ENCODE results near the gene DMRT1.
A peak's percentile ranks its signal among the peaks of the same experiment; 100 is the strongest.
"Not testable (repeated sequence)": the region's sequence is repeated elsewhere in the genome, so short reads cannot be mapped to it uniquely, and the experiment has no call there.

Gene DMRT1

DNA sequence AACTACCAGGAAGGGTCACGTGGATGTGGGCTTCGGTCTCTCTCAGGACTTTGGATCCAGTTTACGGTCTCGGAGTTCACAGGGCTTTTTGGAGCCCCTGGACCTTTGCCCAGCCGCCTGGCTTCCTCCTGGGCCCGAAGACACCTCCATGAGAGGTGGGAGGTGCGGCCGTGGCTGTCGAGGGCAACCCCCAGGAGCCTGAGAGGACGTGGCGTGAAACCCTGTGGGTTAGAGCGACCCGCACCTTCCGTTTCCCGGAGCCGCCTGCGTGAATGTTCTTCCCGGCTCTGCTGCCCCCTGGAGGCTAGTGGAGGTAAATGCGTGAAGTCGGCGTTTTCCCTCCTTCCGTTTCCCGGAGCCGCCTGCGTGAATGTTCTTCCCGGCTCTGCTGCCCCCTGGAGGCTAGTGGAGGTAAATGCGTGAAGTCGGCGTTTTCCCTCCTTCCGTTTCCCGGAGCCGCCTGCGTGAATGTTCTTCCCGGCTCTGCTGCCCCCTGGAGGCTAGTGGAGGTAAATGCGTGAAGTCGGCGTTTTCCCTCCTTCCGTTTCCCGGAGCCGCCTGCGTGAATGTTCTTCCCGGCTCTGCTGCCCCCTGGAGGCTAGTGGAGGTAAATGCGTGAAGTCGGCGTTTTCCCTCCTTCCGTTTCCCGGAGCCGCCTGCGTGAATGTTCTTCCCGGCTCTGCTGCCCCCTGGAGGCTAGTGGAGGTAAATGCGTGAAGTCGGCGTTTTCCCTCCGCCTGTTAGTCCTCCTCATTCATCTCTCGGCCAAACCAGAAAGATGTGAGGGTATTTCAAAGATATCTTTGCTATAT is 157.0 kb downstream of the DMRT1 start:
- DNase-seq (ENCODE audit: low read depth): not testable (repeated sequence)

DNA sequence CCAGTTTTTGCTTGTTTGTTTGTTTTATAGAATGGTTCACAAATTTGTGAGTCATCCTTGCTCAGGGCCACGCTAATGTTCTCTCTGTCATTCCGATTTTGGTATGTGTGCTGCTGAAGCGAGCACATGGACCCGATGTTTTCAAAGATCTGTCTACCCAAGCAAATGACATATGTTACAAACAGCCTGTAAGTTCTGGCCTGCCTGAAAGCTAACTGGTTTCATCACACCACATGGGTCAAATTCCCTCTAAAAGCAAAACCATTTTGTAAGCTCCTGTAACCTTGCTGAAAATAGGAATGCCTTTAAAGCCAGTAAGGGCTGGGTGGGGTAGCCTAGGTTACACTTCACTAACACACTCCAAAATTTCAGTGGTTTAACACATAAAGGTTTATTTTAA is 160.3 kb downstream of the DMRT1 start:
- no peak for DNase-seq (ENCODE audit: low read depth)

DNA sequence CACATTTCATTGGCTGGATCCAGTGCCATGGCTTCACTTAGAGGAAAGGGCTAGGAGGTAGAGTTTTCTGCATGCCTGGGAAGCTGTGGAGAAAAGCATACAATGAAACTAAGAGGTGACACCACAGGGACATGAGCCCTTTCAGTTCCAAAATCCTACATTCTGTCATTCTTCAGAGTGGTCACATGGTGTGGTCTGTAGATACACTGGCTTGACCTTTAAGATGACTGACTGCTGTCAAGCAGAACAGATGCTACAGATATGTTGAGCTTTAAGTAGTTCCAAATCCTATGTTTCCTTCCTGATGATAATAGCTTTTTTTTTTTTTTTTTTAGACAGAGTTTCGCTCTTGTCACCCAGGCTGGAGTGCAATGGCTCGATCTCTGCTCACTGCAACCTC is 161.2 kb downstream of the DMRT1 start:
- DNase-seq (ENCODE audit: low read depth): no peak

DNA sequence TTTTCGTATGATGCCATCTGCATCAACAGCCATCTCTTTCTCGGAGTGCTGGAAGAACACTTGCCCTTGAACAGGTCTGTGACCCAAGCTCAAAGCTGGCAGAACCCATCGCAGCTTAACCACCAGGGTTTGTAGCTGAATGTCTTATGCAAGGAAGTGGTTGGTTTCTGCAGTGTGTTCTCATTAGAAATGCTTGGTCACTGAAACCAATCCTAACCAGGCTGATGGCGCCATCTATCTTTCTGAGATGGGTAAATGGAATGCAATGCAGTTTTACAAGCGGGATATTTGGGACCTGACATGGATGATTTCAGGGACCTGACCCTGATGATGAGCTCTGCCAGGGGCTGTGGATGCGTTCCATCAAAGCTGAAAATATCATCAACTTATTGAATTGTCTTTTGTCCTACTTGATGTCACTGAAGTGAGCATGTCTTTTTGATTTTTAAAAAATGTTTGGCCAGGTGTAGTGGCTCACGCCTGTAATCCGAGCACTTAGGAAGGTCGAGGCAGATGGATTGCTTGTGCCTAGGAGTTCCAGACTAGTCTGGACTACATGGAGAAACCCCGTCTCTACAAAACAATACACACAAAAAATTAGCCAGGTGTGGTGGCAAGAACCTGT is 163.7 kb downstream of the DMRT1 start:
- DNase-seq (ENCODE audit: low read depth): peak; percentile 41

DNA sequence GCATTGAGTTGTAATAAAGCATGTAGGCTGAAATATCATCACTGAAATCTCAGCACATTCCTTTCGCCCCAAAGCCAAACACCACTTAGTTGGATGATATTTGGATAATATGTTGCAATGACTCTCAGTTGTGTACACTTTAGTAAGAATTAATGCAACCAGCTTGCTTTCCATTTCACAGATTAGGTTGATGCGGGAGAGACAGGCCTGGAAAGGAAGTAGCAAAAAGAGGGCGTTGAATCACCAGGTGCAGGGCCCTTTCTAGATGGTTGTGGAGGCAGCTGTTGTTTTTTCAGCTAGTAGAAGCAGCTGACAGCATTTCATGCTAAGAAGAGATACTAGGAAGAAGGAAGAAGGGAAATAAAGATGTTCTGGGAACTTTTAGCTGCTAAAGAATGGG is 165.8 kb downstream of the DMRT1 start:
- DNase-seq (ENCODE audit: low read depth): no peak

DNA sequence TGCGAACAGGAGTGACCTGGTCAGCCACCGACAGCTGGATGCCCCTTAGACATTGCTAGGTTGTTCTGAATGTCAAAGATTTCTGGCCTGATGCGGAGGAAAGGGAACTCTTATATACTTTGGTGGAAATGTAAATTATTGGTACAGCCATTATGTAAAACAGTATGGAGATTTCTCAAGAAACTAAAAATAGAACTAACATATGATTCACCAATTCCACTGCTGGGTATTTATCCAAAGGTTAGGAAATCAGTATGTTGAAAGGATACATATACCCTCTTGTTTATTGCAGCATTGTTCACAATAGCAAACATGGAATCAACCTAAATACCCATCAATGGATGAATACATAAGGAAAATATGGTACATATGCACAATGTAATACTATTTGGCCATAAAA is 166.7 kb downstream of the DMRT1 start:
- DNase-seq (ENCODE audit: low read depth): no peak

DNA sequence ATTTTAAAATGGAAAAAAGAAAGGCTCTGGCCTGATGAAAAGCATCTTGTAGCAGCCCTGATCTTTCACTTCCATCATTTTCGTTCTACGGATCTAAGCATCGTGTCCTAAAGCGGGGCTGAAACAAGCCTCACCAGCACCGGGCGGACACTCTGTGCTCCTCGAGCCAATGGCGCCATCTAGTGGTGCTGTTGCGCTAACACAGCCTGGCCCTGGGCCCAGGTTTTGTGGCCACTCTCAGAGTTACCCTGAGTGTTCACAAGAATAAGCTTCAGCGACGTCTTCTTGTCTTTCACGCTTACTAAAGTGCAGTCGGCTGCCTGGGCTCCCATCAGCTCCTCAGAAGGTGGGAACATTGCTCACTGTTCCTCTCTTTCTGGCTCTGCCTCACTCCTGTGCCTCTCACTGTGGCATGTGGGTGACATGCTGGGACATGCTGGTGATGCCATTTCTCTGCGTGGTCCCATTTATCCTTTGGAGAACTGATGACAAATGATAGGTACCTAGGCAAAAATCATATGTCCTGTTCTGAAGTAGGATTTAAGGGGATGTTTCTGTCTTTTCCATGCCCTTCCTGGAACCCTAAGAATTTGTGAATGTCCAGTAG is 167.7 kb downstream of the DMRT1 start:
- peak; percentile 59 for DNase-seq (ENCODE audit: low read depth)

DNA sequence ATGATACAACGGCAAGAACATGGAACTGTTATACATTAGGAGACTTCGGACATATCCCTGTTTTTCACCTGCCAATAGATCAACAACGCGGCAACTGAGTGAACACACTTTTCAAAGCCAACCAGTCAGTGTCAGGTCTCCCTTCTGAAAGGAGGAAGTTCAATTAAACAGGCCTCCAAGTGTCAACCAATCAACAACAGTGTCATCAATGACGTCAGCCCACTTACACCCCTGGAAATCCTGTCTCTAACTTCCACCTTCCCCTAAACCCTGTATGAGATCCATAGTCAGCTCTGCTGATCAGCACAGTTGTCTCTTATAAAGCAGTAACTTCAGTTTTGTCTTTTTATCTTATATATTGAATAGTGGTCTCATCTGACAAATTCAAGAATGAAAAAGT is 171.5 kb downstream of the DMRT1 start:
- no peak for DNase-seq (ENCODE audit: low read depth)

DNA sequence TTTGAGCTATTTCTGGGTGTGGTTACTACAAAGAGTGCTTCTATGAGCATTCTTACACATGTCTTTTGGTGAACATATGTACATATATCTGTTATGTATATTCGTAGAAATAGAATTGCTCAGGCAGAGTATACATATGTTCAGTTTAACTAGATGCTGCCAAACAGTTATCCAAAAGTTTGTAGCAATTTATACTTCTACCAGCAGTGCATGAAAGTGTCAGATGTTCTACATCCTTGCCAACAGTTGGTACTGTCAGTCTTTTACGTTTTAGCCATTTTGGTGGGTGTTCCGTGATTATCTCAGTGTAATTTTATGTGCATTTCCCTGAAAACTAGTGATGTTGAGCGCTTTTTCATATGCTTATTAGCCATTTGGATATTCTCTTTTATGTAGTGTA is 172.7 kb downstream of the DMRT1 start:
- DNase-seq (ENCODE audit: low read depth): no peak

DNA sequence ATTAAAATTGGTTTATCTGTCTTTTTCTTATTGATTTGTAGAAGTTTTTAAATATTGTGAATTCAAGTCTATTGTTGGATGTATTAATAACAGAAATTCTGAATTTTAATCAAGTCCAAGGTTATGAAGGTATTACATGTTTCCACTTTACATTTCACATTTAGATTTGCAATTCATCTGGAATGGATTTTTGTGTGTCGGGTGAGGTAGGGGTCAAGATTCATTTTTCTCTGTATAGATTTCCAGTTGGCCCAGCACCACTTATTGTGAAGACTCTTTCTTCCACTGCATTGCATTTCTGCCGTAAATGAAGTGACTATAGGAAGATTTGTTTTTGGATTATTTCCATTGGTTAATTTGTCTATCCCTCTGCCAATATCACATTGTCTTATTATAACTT is 173.1 kb downstream of the DMRT1 start:
- DNase-seq (ENCODE audit: low read depth): no peak

DNA sequence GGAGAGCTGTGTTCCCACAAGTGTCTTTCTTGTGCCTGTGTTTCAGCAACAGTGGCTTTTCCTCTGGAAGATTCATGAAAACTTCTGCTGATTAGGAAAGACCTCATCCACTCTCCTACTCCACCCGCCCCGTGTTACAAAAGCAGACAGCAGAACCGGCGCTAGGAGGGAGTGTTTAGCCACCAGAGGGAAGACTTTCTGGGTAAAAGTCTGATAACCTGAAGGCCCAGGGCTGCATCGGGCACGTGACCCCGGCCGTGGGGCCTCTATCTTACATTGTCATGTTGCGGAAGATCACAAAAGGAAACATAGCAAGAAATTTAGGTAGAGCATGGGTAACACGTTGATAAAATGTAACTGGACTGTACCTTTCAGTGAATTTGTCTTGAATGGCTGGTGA is 176.6 kb downstream of the DMRT1 start:
- DNase-seq (ENCODE audit: low read depth): no peak
